Kidney epithelial cell (primary cell): ENCODE data around the gene NOTCH1. TPM values are rescaled to one million over a fixed set of nuclear protein-coding genes. Genes with fewer than 3 reads are reported as not detected.
"Not testable (repeated sequence)": the region's sequence is repeated elsewhere in the genome, so short reads cannot be mapped to it uniquely, and the experiment has no call there.

ENCODE experiments used
- DNase-seq: peaks from one replicate; pipeline ENCODE4 v3.0.0-alpha.2; 2010; ENCODE audit warnings: low read depth
- H3K27me3 ChIP-seq: 2 replicates; pipeline ENCODE4 v1.6.0; 2011; ENCODE audit warnings: low read length; ENCODE audit not compliant: control insufficient read depth, insufficient read depth
- H3K36me3 ChIP-seq: 2 replicates; pipeline ENCODE4 v1.5.1; 2011; ENCODE audit warnings: low read length; ENCODE audit not compliant: control insufficient read depth, insufficient read depth
- H3K4me3 ChIP-seq: 2 replicates; pipeline ENCODE4 v1.5.1; 2011; ENCODE audit warnings: low read depth, mild to moderate bottlenecking, control low read depth, low read length
- total RNA-seq: library from RNA; depleted of rRNA; stranded (reverse); fragments of >200 nt; gene quantifications from 2 replicates; pipeline ENCODE4 v1.2.3, GENCODE V29; 2015
- TF ChIP-seq, protein P1 (sequence below): IDR thresholded peaks from 2 replicates; pipeline ENCODE4 v1.5.1; 2011; ENCODE audit warnings: mild to moderate bottlenecking, moderate library complexity, low read length, control low read depth, inconsistent platforms; ENCODE audit not compliant: insufficient read depth, poor library complexity, severe bottlenecking

Gene NOTCH1
- total RNA-seq, 1 donor from 2014 or later = 40.9 TPM

DNA sequence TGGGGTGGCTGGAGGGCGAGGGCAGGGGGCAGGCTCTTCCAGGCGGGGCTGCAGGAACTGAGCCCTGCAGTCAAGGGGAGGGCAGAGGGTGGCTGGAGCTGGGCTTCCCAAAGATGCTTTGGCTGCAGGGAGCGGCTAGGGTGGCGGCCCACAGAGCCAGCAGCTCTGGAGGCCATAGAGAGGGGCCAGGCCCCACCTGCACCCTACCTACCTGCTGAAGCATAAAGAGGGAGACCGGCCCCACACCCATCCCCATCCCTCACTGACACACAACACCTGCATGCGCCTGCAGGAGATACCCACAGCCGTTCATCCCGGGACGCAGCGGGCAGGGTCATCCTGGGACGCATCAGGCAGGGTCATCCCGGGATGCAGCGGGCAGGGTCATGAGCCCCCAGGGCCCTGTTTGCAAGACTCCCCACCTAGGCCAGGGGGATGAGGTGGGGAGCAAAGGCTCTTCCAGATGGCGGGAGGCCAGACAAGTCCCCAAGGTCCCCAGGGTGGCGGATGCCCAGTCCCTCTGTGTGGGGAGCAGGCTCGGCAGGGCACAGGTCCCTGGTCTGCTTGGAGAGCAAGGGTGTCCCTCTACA lies 39.8 kb upstream of the NOTCH1 start:
- H3K36me3 ChIP-seq = no peaks in the 10 kb centered on the region
- H3K4me3 ChIP-seq = no peak overlapping the region
- no peak for DNase-seq
- peaks cover 2% of the 10 kb centered on the region for H3K27me3 ChIP-seq
- TF ChIP-seq, protein P1, sequence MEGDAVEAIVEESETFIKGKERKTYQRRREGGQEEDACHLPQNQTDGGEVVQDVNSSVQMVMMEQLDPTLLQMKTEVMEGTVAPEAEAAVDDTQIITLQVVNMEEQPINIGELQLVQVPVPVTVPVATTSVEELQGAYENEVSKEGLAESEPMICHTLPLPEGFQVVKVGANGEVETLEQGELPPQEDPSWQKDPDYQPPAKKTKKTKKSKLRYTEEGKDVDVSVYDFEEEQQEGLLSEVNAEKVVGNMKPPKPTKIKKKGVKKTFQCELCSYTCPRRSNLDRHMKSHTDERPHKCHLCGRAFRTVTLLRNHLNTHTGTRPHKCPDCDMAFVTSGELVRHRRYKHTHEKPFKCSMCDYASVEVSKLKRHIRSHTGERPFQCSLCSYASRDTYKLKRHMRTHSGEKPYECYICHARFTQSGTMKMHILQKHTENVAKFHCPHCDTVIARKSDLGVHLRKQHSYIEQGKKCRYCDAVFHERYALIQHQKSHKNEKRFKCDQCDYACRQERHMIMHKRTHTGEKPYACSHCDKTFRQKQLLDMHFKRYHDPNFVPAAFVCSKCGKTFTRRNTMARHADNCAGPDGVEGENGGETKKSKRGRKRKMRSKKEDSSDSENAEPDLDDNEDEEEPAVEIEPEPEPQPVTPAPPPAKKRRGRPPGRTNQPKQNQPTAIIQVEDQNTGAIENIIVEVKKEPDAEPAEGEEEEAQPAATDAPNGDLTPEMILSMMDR = no peak

DNA sequence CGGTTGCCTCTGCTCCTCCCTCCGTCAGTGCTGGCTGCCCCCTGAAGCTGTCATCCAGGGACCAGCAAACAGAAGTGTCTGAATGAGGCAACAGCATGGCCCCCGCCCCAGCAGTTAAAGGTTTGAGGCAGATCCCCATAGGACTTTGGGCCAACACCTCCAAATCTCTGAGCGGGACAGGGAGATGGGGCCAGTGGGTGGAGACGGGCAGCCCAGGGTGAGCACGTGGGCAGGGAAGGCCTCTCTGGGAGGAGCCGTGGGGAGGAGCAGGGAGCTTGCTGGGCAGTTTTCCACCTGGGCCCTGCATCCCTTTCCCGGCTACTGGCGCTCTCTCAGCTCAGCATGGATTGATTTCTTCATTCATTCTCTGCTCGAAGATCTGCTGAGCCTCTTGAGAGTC lies 39.1 kb upstream of the NOTCH1 start:
- Histone ChIP-seq H3K27me3 (peaks cover 2% of the 10 kb centered on the region), H3K36me3 (no peaks in the 10 kb centered on the region), H3K4me3 (no peak overlapping the region)
- no peak for DNase-seq
- TF ChIP-seq, protein P1 = no peak

DNA sequence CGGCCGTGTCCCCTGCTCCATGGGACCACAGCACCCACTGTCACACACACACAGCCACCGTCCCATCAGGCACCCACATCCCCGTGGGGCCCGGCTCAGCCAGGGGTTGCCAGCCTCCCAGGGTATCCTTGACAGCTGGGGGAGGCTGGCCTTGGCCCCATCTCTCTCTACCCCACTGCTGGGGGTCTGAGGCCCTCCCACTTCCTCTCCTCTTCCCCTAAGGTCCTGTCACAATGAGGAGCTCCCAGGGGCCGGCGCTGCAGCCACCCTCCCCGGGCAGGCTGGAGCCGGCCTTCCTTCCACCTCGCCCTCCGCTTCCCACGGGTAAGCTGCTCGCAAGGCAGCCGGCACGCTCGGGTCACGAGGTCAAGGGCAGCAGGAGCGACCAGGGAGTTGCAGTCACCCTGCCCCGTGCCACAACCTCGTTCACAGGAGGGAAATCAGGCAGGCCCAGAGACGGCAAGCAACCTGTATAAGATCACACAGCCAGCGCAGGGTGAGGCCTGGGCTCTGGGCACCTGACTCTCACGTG lies 38.6 kb upstream of the NOTCH1 start:
- Histone ChIP-seq H3K27me3 (peaks cover 2% of the 10 kb centered on the region), H3K4me3 (no peak overlapping the region), H3K36me3 (no peaks in the 10 kb centered on the region)
- no peak for DNase-seq
- TF ChIP-seq, protein P1 = no peak

DNA sequence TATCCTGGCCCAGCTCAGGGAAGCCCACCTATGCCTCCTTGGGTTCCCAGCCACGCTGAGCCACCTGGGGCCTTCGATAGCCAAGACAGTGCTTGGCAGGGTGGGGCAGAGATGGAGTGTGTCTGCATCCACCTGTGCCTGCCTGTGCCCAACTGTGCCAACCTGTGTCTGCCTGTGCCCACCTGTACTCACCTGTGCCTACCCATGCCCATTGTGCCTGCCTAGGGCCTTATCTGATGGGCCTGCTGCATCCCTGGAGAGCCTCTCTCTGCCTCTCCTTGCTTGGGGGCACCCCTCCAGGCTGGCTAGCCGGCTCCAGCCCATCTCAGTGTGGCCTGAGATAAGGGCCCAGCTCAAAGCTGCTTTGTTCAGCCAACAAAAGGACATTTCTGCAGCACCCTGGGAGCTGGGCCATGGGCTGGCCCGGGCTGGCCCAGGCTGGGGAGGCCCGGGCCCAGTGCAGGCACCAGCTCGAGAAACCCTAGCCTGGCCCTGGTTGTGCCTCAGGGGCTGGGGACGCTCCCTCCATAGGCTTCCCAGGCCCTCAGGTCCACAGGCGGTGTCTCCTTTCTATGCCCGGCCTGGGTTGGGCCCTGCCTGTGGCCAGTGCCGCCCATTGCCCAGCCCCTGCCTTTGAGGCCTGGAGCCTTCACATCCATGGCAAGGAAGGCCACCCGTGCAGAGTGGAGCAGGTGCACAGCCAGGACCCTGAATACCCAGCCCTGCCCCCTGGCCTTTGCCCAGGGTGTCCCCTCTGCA lies 37.3 kb upstream of the NOTCH1 start:
- Histone ChIP-seq H3K36me3 (no peaks in the 10 kb centered on the region), H3K4me3 (no peak overlapping the region), H3K27me3 (peaks cover 2% of the 10 kb centered on the region)
- TF ChIP-seq, protein P1 = no peak
- no peak for DNase-seq

DNA sequence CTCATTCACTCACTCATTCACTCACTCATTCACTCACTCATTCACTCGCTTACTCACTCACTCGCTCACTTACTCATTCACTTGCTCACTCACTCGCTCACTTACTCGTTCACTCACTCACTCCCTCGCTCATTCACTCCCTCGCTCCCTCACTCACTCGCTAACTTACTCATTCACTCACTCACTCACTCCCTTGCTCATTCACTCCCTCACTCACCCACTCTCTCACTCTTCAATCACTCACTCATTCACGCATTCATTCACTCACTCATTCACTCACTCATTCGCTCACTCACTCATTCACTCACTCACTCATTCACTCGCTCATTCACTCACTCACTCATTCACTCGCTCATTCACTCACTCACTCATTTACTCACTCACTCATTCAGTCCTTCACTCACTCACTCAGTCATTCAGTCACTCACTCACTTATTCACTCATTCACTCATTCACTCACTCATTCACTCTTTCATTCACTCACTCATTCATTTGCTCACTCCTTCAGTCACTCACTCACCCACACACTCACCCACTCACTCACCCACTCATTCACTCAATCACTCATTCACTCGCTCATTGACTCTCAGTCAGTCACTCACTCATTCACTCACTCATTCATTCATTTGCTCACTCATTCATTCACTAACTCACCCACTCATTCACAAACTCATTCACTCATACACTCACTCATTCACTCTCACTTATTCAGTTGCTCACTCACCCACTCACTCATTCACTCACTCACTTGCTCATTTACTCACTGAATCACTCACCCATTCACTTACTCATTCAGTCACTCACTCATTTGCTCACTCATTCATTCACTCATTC lies 36.0 kb upstream of the NOTCH1 start:
- Histone ChIP-seq H3K4me3 (no peak overlapping the region), H3K36me3 (no peaks in the 10 kb centered on the region), H3K27me3 (peaks cover 2% of the 10 kb centered on the region)
- DNase-seq = no peak
- TF ChIP-seq, protein P1 = no peak

DNA sequence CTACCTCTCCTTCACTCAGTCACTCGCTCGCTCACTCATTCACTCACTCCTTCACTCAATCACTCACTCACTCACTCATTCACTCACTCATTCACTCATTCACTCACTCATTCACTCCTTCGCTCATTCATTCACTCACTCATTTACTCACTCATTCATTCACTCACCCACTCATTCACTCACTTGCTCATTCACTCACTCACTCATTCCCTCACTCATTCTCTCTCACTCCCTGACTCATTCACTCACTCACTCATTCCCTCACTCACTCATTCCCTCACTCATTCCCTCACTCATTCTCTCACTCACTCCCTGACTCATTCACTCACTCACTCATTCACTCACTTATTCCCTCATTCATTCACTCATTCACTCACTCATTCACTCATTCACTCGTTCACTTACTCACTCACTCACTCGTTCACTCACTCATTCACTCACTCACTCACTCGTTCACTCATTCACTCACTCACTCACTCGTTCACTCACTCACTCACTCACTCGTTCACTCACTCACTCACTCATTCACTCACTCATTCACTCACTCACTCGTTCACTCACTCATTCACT lies 33.9 kb upstream of the NOTCH1 start:
- DNase-seq, H3K4me3 ChIP-seq, H3K36me3 ChIP-seq, H3K27me3 ChIP-seq: not testable (repeated sequence)
